ENCODE results near the gene SPEM2. TPM values are rescaled to one million over a fixed set of nuclear protein-coding genes. Genes with fewer than 3 reads are reported as not detected.
"Not testable (repeated sequence)": the region's sequence is repeated elsewhere in the genome, so short reads cannot be mapped to it uniquely, and the experiment has no call there.

Gene SPEM2
- total RNA-seq, 1 donor from 2014 or later: not detected

GRCh38 chr17:7468804-7469389 is 43.5 kb downstream of the SPEM2 start:
- Mint-ChIP-seq H3K9me3 (no peaks in the 10 kb centered on the region), H3K4me1 (peaks cover 9% of the 10 kb centered on the region), H3K4me3 (no peak overlapping the region), H3K27me3 (ENCODE audit: low read depth) (no peaks in the 10 kb centered on the region), H3K27ac (peak overlapping the region; percentile 34), H3K36me3 (peaks cover 11% of the 10 kb centered on the region)
- no peak for TF ChIP-seq CTCF (IDR thresholded peaks at IDR 0.05; ENCODE audit: unreplicated experiment)
- no peak for DNase-seq (ENCODE audit: low spot score in 2 of 2, unreplicated experiment in 2 of 2)

DNA sequence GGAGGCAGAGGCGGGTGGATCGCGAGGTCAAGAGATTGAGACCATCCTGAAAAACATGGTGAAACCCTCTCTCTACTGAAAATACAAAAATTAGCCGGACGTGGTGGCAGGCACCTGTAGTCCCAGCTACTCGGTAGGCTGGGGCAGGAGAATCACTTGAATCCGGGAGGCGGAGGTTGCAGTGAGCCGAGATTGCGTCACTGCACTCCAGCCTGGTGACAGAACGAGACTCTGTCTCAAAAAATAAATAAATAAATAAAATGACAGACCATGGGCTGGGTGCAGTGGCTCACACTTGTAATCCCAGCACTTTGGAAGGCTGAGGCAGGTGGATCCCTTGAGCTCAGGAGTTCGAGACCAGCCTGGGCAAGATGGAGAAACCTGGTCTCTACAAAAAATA is 44.4 kb downstream of the SPEM2 start:
- H3K27me3 Mint-ChIP-seq (ENCODE audit: low read depth); H3K9me3 Mint-ChIP-seq; H3K4me3 Mint-ChIP-seq: not testable (repeated sequence)

DNA sequence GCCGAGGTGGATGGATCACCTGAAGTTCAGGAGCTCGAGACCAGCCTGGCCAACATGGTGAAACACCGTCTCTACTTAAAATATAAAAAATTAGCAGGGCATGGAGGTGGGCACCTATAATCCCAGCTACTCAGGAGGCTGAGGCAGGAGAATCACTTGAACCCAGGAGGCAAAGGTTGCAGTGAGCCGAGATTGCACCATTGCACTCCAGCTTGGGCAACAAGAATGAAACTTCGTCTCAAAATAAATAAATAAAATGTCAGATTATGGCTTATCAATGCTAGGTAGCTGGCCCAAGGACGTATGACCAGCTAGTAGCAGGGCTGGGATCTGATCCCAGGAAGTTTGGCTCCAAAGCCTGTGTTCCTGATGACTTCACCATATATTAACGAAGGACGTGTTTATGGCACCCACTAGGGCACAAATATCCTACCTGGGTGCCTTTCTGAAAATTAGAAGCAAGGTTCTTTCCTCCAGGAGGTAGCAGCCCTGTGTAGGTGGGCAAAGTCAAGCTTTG is 45.1 kb downstream of the SPEM2 start:
- H3K9me3 Mint-ChIP-seq; H3K27ac Mint-ChIP-seq; H3K36me3 Mint-ChIP-seq; H3K4me1 Mint-ChIP-seq; DNase-seq (ENCODE audit: low spot score in 2 of 2, unreplicated experiment in 2 of 2); H3K4me3 Mint-ChIP-seq; H3K27me3 Mint-ChIP-seq (ENCODE audit: low read depth): not testable (repeated sequence)

More for the DNA sequence above, 44.4 kb downstream of the SPEM2 start:
- DNase-seq (ENCODE audit: low spot score in 2 of 2, unreplicated experiment in 2 of 2); H3K36me3 Mint-ChIP-seq; H3K27ac Mint-ChIP-seq; H3K4me1 Mint-ChIP-seq: not testable (repeated sequence)

DNA sequence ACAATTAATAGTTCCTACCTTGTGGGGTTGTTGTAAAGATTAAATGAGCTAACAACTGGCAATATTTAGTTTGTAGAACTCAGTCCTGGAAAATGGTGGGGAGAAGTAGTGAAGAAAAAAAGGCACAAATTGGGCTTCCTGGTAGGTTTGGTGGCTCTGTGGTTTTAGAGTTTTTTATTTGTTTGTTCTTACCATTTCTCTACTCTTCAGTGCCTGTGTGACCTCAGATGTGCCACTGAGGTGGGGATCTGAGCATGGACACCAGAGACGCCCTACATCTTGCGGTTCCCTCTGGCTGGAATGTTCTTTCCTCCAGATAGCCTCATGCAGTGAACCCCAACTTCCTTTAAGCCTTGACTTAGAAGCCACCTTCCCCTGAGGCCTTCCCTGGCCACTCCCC is 46.3 kb downstream of the SPEM2 start:
- peaks cover 3% of the 10 kb centered on the region for H3K36me3 Mint-ChIP-seq
- peak overlapping the region; percentile 76 for H3K27ac Mint-ChIP-seq
- H3K9me3 Mint-ChIP-seq: no peaks in the 10 kb centered on the region
- no peak overlapping the region for H3K4me3 Mint-ChIP-seq
- peaks cover 19% of the 10 kb centered on the region for H3K4me1 Mint-ChIP-seq
- TF ChIP-seq CTCF (IDR thresholded peaks at IDR 0.05; ENCODE audit: unreplicated experiment): no peak
- H3K27me3 Mint-ChIP-seq (ENCODE audit: low read depth): no peaks in the 10 kb centered on the region
- DNase-seq (ENCODE audit: low spot score in 2 of 2, unreplicated experiment in 2 of 2): no peak

DNA sequence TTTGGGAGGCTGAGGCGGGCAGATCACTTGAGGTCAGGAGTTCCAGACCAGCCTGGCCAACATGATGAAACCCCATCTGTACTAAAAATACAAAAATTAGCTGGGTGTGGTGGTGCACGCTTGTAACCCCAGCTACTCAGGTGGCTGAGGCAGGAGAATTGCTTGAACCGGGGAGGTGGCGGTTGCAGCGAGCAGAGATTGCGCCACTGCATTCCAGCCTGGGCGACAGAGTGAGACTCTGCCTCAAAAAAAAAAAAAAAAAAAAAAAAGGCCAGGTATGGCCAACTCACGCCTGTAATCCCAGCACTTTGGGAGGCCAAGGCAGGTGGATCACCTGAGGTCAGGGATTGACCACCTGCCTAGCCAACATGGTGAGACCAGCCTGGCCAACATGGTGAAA is 49.4 kb downstream of the SPEM2 start:
- H3K9me3 Mint-ChIP-seq; DNase-seq (ENCODE audit: low spot score in 2 of 2, unreplicated experiment in 2 of 2); H3K27ac Mint-ChIP-seq; H3K4me3 Mint-ChIP-seq; H3K27me3 Mint-ChIP-seq (ENCODE audit: low read depth); H3K36me3 Mint-ChIP-seq: not testable (repeated sequence)
- H3K4me1 Mint-ChIP-seq: peaks cover 32% of the 10 kb centered on the region

DNA sequence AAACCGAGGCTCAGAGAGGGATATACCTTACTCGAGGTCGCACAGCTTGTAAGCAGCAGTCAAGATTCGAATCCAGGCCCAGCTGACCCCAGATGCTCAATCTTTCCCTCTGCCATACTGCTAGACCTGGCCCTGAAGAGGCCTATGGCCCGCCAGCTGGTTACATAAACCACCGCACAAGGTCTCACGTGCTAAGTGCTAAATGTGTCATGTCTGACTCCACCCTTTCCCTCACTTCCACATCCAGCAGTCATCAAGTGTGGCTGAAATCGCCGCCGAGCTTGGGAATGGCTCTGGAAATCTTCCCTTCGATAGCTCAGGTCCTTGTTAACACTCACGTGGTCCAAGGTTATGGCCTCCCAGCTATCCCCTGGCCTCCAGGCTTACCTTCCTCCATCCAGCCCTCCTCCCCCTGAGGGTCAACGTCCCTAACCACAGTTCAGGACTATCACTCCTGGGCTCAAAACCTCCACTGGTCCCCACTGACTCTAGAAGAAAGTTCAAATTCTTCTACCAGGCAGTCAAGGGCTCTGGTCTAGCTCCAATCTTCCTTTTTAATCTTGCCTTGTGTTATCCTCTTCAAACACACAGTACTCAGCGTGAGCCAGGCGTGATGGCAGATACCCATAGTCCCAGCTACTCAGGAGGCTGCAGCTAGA is 50.5 kb downstream of the SPEM2 start:
- no peaks in the 10 kb centered on the region for H3K36me3 Mint-ChIP-seq
- TF ChIP-seq CTCF (IDR thresholded peaks at IDR 0.05; ENCODE audit: unreplicated experiment): no peak
- no peaks in the 10 kb centered on the region for H3K27me3 Mint-ChIP-seq (ENCODE audit: low read depth)
- no peaks in the 10 kb centered on the region for H3K9me3 Mint-ChIP-seq
- peak overlapping the region; percentile 87 for H3K4me3 Mint-ChIP-seq
- peak overlapping the region; percentile 98 for H3K27ac Mint-ChIP-seq
- H3K4me1 Mint-ChIP-seq: peaks cover 40% of the 10 kb centered on the region
- DNase-seq (ENCODE audit: low spot score in 2 of 2, unreplicated experiment in 2 of 2): no peak

- peak overlapping the region; percentile 87 for H3K4me3 Mint-ChIP-seq
- no peaks in the 10 kb centered on the region for H3K9me3 Mint-ChIP-seq
- H3K27ac Mint-ChIP-seq: peak overlapping the region; percentile 98
- DNase-seq (ENCODE audit: low spot score in 2 of 2, unreplicated experiment in 2 of 2): no peak
- H3K4me1 Mint-ChIP-seq: peaks cover 43% of the 10 kb centered on the region
- H3K36me3 Mint-ChIP-seq: no peaks in the 10 kb centered on the region
- no peak for TF ChIP-seq CTCF (IDR thresholded peaks at IDR 0.05; ENCODE audit: unreplicated experiment)
- H3K27me3 Mint-ChIP-seq (ENCODE audit: low read depth): no peaks in the 10 kb centered on the region
These were observed 51.1 kb downstream of the SPEM2 start for GRCh38 chr17:7476494-7476893.
